22Rv1 (cell line): ENCODE results near the gene ARHGAP10.
"Not testable (repeated sequence)": the region's sequence is repeated elsewhere in the genome, so short reads cannot be mapped to it uniquely, and the experiment has no call there.

Source experiments
- H3K27ac ChIP-seq: fragments of 450-650 bp; 2 replicates; pipeline ENCODE4 v1.5.1; 2017
- CTCF ChIP-seq: fragments of 450-650 bp; IDR thresholded peaks from 2 replicates; pipeline ENCODE4 v1.5.1; 2017; ENCODE audit warnings: mild to moderate bottlenecking
- ZFX ChIP-seq: fragments of 450-650 bp; IDR thresholded peaks from 2 replicates; pipeline ENCODE4 v1.6.1; 2017; ENCODE audit warnings: antibody characterized with exemption, borderline replicate concordance

The ARHGAP10 gene

GRCh38 chr4:147866532-147867271 is 134.8 kb downstream of the ARHGAP10 start:
- H3K27ac ChIP-seq = no peak overlapping the region
- TF ChIP-seq ZFX (no peak), CTCF (peak; percentile 99)

GRCh38 chr4:147874109-147874508 is 142.2 kb downstream of the ARHGAP10 start:
- H3K27ac ChIP-seq = no peak overlapping the region
- TF ChIP-seq ZFX = no peak
- TF ChIP-seq CTCF = no peak

GRCh38 chr4:147877308-147877771 is 145.5 kb downstream of the ARHGAP10 start:
- H3K27ac ChIP-seq = no peak overlapping the region
- TF ChIP-seq CTCF = no peak
- TF ChIP-seq ZFX = no peak

GRCh38 chr4:147879676-147880075 is 147.8 kb downstream of the ARHGAP10 start:
- H3K27ac ChIP-seq = no peak overlapping the region
- no peak for TF ChIP-seq CTCF
- TF ChIP-seq ZFX = no peak

GRCh38 chr4:147880511-147880910 is 148.6 kb downstream of the ARHGAP10 start:
- no peak overlapping the region for H3K27ac ChIP-seq
- TF ChIP-seq ZFX (no peak), CTCF (no peak)

- TF ChIP-seq ZFX = no peak
- no peak for TF ChIP-seq CTCF
Measured at GRCh38 chr4:147884536-147884935, 152.6 kb downstream of the ARHGAP10 start.

GRCh38 chr4:147885216-147885615 is 153.3 kb downstream of the ARHGAP10 start:
- not testable (repeated sequence) for H3K27ac ChIP-seq

More at GRCh38 chr4:147884536-147884935, 152.6 kb downstream of the ARHGAP10 start:
- H3K27ac ChIP-seq = no peak overlapping the region
